ENCODE measurements around the gene DEPDC1B.

Gene DEPDC1B

GRCh38 chr5:60687927-60688720, 11.8 kb downstream of the DEPDC1B start:
- no peaks in the 10 kb centered on the region for H3K9me3 ChIP-seq (ENCODE audit: insufficient read depth, low read length, severe bottlenecking)
- no peak overlapping the region for H3K4me2 ChIP-seq (ENCODE audit: insufficient read depth, low read length)
- TF ChIP-seq EZH2 (IDR thresholded peaks at IDR 0.05; ENCODE audit: borderline replicate concordance, low read depth, low read length, severe bottlenecking) (no peak), CTCF (IDR thresholded peaks at IDR 0.05; ENCODE audit: borderline replicate concordance, extremely low read depth, low read length, poor library complexity, severe bottlenecking) (peak; percentile 6)
- no peak overlapping the region for H3K4me3 ChIP-seq (ENCODE audit: low read depth in 1 of 2, low read length in 2 of 2)
- no peaks in the 10 kb centered on the region for H3K4me1 ChIP-seq (ENCODE audit: insufficient read depth, low read length)
- no peak overlapping the region for H2AFZ ChIP-seq (ENCODE audit: low read depth, low read length)
- H4K20me1 ChIP-seq (ENCODE audit: insufficient read depth, low read length): peaks cover 20% of the 10 kb centered on the region; the same call in 1 of the 2 replicates
- peaks cover 96% of the 10 kb centered on the region for H3K79me2 ChIP-seq (ENCODE audit: insufficient read depth, low read length)
- H3K27me3 ChIP-seq (ENCODE audit: insufficient read depth, low read length, poor library complexity): no peaks in the 10 kb centered on the region
- DNase-seq (no peak), ATAC-seq (ENCODE audit: insufficient read depth, low read depth) (peak; percentile 84)
- H3K36me3 ChIP-seq (ENCODE audit: insufficient read depth, low read length): peaks cover 33% of the 10 kb centered on the region
- no peak overlapping the region for H3K27ac ChIP-seq (ENCODE audit: low read length)
- H3K9ac ChIP-seq (ENCODE audit: low read depth, low read length): no peak overlapping the region

GRCh38 chr5:60686157-60686556, 13.8 kb downstream of the DEPDC1B start:
- no peak overlapping the region for H2AFZ ChIP-seq (ENCODE audit: low read depth, low read length)
- peaks cover 42% of the 10 kb centered on the region for H3K36me3 ChIP-seq (ENCODE audit: insufficient read depth, low read length)
- no peak overlapping the region for H3K9ac ChIP-seq (ENCODE audit: low read depth, low read length)
- TF ChIP-seq EZH2 (IDR thresholded peaks at IDR 0.05; ENCODE audit: borderline replicate concordance, low read depth, low read length, severe bottlenecking) (no peak), CTCF (IDR thresholded peaks at IDR 0.05; ENCODE audit: borderline replicate concordance, extremely low read depth, low read length, poor library complexity, severe bottlenecking) (no peak)
- H3K27ac ChIP-seq (ENCODE audit: low read length): no peak overlapping the region
- peaks cover 94% of the 10 kb centered on the region for H3K79me2 ChIP-seq (ENCODE audit: insufficient read depth, low read length)
- no peak overlapping the region for H3K4me2 ChIP-seq (ENCODE audit: insufficient read depth, low read length)
- no peak for ATAC-seq (ENCODE audit: insufficient read depth, low read depth)
- no peak overlapping the region for H3K4me3 ChIP-seq (ENCODE audit: low read depth in 1 of 2, low read length in 2 of 2)
- peaks cover 22% of the 10 kb centered on the region for H4K20me1 ChIP-seq (ENCODE audit: insufficient read depth, low read length)
- no peaks in the 10 kb centered on the region for H3K9me3 ChIP-seq (ENCODE audit: insufficient read depth, low read length, severe bottlenecking)
- DNase-seq: no peak
- H3K27me3 ChIP-seq (ENCODE audit: insufficient read depth, low read length, poor library complexity): no peaks in the 10 kb centered on the region
- no peaks in the 10 kb centered on the region for H3K4me1 ChIP-seq (ENCODE audit: insufficient read depth, low read length)

GRCh38 chr5:60685700-60686099, 14.3 kb downstream of the DEPDC1B start:
- Histone ChIP-seq H3K27me3 (ENCODE audit: insufficient read depth, low read length, poor library complexity) (no peaks in the 10 kb centered on the region), H2AFZ (ENCODE audit: low read depth, low read length) (no peak overlapping the region), H3K27ac (ENCODE audit: low read length) (no peak overlapping the region), H3K4me3 (ENCODE audit: low read depth in 1 of 2, low read length in 2 of 2) (no peak overlapping the region), H3K4me1 (ENCODE audit: insufficient read depth, low read length) (no peaks in the 10 kb centered on the region), H3K4me2 (ENCODE audit: insufficient read depth, low read length) (no peak overlapping the region), H3K9me3 (ENCODE audit: insufficient read depth, low read length, severe bottlenecking) (no peaks in the 10 kb centered on the region), H4K20me1 (ENCODE audit: insufficient read depth, low read length) (peaks cover 22% of the 10 kb centered on the region), H3K36me3 (ENCODE audit: insufficient read depth, low read length) (peaks cover 44% of the 10 kb centered on the region), H3K9ac (ENCODE audit: low read depth, low read length) (no peak overlapping the region), H3K79me2 (ENCODE audit: insufficient read depth, low read length) (peaks cover 94% of the 10 kb centered on the region)
- ATAC-seq (ENCODE audit: insufficient read depth, low read depth) (no peak), DNase-seq (no peak)
- TF ChIP-seq EZH2 (IDR thresholded peaks at IDR 0.05; ENCODE audit: borderline replicate concordance, low read depth, low read length, severe bottlenecking) (no peak), CTCF (IDR thresholded peaks at IDR 0.05; ENCODE audit: borderline replicate concordance, extremely low read depth, low read length, poor library complexity, severe bottlenecking) (no peak)

All from DND-41 (cell line).